Transverse colon (tissue), 3 donors: ENCODE measurements around the gene OR4E1.

ENCODE experiments used
- CTCF ChIP-seq, 5 experiments: fragments of 200-600 bp in 3 of 5; fragments of 450-650 bp in 2 of 5; sonication (generic) in 3 of 5; IDR thresholded peaks; 1 replicate in 2 of 5; 2 replicates in 3 of 5; pipeline ENCODE4 v1.5.1; 2016 to 2017; ENCODE audit warnings: antibody characterized with exemption in 5 of 5, inconsistent platforms in 3 of 5, mild to moderate bottlenecking in 2 of 5, moderate library complexity in 1 of 5
- POLR2A ChIP-seq: fragments of 450-650 bp; IDR thresholded peaks from one replicate; pipeline ENCODE4 v1.6.1; 2016; ENCODE audit warnings: antibody characterized with exemption, mild to moderate bottlenecking, moderate library complexity

- no peak for TF ChIP-seq POLR2A
- TF ChIP-seq CTCF (IDR thresholded peaks at IDR 0.05): no peak
Measured at GRCh38 chr14:21686468-21686867, 12.8 kb upstream of the OR4E1 start.
